Right renal pelvis (tissue), 4 donors: Measurements from ENCODE around the gene STK38. TPM values are rescaled to one million over a fixed set of nuclear protein-coding genes. Genes with fewer than 3 reads are reported as not detected.
A peak's percentile ranks its signal among the peaks of the same experiment; 100 is the strongest.

ENCODE experiments used
- DNase-seq, 4 donors: peaks; one replicate each; pipeline ENCODE4 v3.0.0-alpha.2; 2013; ENCODE audit warnings: low read depth in 4 of 4, low spot score in 3 of 4, missing footprints in 1 of 4
- polyA plus RNA-seq, 4 donors: library from polyadenylated mRNA; unstranded; fragments of 120-200 nt; gene quantifications; one replicate each; pipeline ENCODE4 v1.2.1, GENCODE V29; 2013; ENCODE audit not compliant: insufficient read length in 4 of 4

The STK38 gene
- polyA plus RNA-seq, 4 donors: 48.1 to 63.5 (median 50.9) TPM

- no peak for DNase-seq
Observed at GRCh38 chr6:36524871-36525270, 22.4 kb downstream of the STK38 start.

GRCh38 chr6:36523936-36524499 is 23.3 kb downstream of the STK38 start:
- DNase-seq: no peak

GRCh38 chr6:36523451-36523850 is 23.8 kb downstream of the STK38 start:
- no peak for DNase-seq

- DNase-seq: no peak
Observed at GRCh38 chr6:36519352-36519751, 27.9 kb downstream of the STK38 start.

- DNase-seq: no peak
Observed at GRCh38 chr6:36517408-36517807, 29.9 kb downstream of the STK38 start.

GRCh38 chr6:36516988-36517387 is 30.3 kb downstream of the STK38 start:
- DNase-seq: no peak

GRCh38 chr6:36516559-36516958 is 30.7 kb downstream of the STK38 start:
- DNase-seq: no peak

- DNase-seq: no peak
Observed at GRCh38 chr6:36515844-36516243, 31.4 kb downstream of the STK38 start.

GRCh38 chr6:36514554-36515456 is 32.5 kb downstream of the STK38 start:
- peak in 1 of 4 donors; percentile 5 for DNase-seq

GRCh38 chr6:36510365-36510764 is 36.9 kb downstream of the STK38 start:
- no peak for DNase-seq

GRCh38 chr6:36508532-36508931 is 38.7 kb downstream of the STK38 start:
- no peak for DNase-seq

- DNase-seq: peak in 2 of 4 donors; percentile 10 to 23
Observed at GRCh38 chr6:36506611-36507010, 40.7 kb downstream of the STK38 start.

GRCh38 chr6:36505744-36506534 is 41.3 kb downstream of the STK38 start:
- DNase-seq: no peak

GRCh38 chr6:36504982-36505381 is 42.3 kb downstream of the STK38 start:
- no peak for DNase-seq

GRCh38 chr6:36504181-36504580 is 43.1 kb downstream of the STK38 start:
- DNase-seq: no peak

GRCh38 chr6:36501686-36502085 is 45.6 kb downstream of the STK38 start:
- DNase-seq: no peak

- no peak for DNase-seq
Observed at GRCh38 chr6:36499918-36500317, 47.4 kb downstream of the STK38 start.

GRCh38 chr6:36495086-36495485 is 52.2 kb downstream of the STK38 start:
- no peak for DNase-seq

- DNase-seq: no peak
Observed at GRCh38 chr6:36493859-36494258, 53.4 kb downstream of the STK38 start.

GRCh38 chr6:36493319-36493718 is 54.0 kb downstream of the STK38 start:
- no peak for DNase-seq

GRCh38 chr6:36492621-36493020 is 54.7 kb downstream of the STK38 start:
- no peak for DNase-seq
